RWPE1 (cell line): ENCODE data around the gene PSAP.

Experiments
- CTCF ChIA-PET: fragments of 350-600 bp; sonication (Branson Sonifier 250); formaldehyde crosslinking; extraction: SDS; loops from one replicate; lab custom pipeline; 2021; lab: Yijun Ruan, JAX
- POLR2A ChIA-PET: fragments of 400-600 bp; formaldehyde crosslinking; extraction: SDS; loops from one replicate; lab custom pipeline; 2020; ENCODE audit warnings: antibody characterized with exemption; ENCODE audit not compliant: low non-redundant PET; lab: Yijun Ruan, JAX
- DNase-seq: peaks from one replicate; pipeline ENCODE4 v3.0.0; 2012; ENCODE audit warnings: low spot score
- H3K27ac ChIP-seq: fragments of 450-650 bp; 2 replicates; pipeline ENCODE4 v1.5.1; 2017
- CTCF ChIP-seq: fragments of 450-650 bp; conservative IDR thresholded peaks from 2 replicates; pipeline ENCODE4 v1.5.1; 2017; ENCODE audit warnings: low read depth, mild to moderate bottlenecking

PSAP gene

DNA sequence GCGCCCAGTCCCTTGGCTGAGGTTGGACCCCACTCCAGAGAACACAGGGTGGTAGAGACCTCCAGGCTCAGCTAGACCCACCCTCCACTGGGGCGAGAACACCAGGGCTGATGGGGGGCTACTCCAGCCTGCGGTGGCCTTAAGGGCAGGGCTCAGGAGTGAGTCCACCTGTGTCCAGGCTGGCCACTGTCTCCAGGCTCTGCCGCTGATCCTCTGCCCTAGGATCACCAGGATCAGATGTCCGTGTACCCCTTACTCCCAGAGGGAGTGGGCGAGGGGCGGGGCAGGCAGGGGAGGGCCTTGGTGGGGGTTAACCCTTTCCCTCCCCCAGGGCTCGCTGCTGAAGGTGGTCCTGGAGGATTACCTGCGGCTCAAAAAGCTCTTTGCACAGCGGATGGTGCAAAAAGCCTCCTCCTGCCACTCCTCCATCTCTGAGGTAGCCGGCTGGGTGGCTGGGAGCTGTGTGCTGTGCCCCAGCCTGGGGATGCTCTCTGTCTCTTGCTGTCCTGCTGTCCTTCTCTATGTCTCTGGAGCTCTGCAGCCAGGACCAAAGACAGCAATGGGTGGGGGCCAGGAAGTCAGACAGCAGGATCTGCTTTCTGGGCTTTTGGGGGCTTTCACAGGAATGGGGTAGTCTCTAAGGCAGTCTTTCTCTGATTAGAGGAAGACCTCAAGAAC is 38.0 kb downstream of the PSAP start:
- TF ChIP-seq CTCF, result no peak
- no peak for DNase-seq
- ChIA-PET CTCF (interaction anchor here (0.5 to 1.7 kb wide), 9 partner anchors 18 to 1442 kb away, joined by 3 to 7 read pairs (median 3); partner anchors contain the start of gene SLC29A3), POLR2A (interaction anchor here (1.0 kb wide), 1 partner anchor 27 kb away, joined by 3 read pairs; no protein-coding TSS in a partner anchor)
- peak overlapping the region; percentile 19; the same call in 1 of the 2 replicates for H3K27ac ChIP-seq

GRCh38 chr10:71812016-71812912 is 38.8 kb downstream of the PSAP start:
- ChIA-PET CTCF (interaction anchor here (0.5 to 1.7 kb wide), 19 partner anchors 10 to 1443 kb away, joined by 3 to 7 read pairs (median 3); partner anchors contain the start of gene SLC29A3), POLR2A (interaction anchor here (1.0 kb wide), 1 partner anchor 26 kb away, joined by 3 read pairs; no protein-coding TSS in a partner anchor)
- H3K27ac ChIP-seq, result peak overlapping the region; percentile 19; the same call in 1 of the 2 replicates
- TF ChIP-seq CTCF, result peak; percentile 77
- DNase-seq, result peak; percentile 83

DNA sequence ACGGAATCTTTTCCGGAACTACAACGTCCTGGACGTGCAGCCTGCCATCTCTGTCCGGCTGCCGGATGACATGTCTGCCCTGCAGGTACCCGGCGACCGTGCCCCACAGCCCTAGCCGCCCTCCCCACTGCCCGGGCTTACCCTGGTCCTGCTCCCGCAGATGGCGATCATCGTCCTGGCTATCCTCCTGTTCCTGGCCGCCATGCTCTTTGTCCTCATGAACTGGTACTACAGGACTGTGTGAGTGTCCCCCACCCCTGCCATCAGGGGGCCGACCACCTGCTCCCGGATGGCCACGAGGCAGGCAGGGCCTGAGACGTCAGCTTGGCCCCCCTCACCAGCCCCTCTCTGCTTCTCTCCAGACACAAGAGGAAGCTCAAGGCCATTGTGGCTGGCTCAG is 39.7 kb downstream of the PSAP start:
- CTCF ChIA-PET, result interaction anchor here (0.5 to 1.7 kb wide), 11 partner anchors 11 to 593 kb away, joined by 3 to 6 read pairs (median 3); no protein-coding TSS in a partner anchor

GRCh38 chr10:71810048-71810750 is 40.9 kb downstream of the PSAP start:
- ChIA-PET POLR2A (no interaction called here), CTCF (no interaction called here)
- no peak for DNase-seq
- H3K27ac ChIP-seq, result no peak overlapping the region
- no peak for TF ChIP-seq CTCF

More for the DNA sequence above, 39.7 kb downstream of the PSAP start:
- DNase-seq, result no peak
- TF ChIP-seq CTCF, result no peak
- H3K27ac ChIP-seq, result no peak overlapping the region
- POLR2A ChIA-PET, result interaction anchor here (0.7 kb wide), 1 partner anchor 267 kb away, joined by 3 read pairs; no protein-coding TSS in a partner anchor

DNA sequence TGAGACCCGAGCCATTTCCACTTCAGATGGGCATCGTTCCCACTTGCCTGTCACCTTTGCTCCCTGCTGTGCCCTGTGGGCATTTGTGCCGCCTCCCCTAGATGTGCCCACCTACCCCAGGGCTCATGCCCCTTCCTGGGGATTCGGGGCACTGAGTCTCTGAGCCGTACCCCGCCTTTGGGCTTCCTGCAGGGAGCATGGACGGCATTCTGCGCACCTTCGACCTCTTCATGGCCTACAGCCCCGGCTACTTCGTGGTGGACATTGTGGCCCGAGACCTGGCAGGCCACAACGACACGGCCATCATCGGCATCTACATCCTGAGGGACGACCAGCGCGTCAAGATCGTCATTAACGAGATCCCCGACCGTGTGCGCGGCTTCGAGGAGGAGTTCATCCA is 41.4 kb downstream of the PSAP start:
- ChIA-PET POLR2A (interaction anchor here (0.6 kb wide), 1 partner anchor 94 kb away, joined by 4 read pairs; no protein-coding TSS in a partner anchor), CTCF (no interaction called here)
- no peak for TF ChIP-seq CTCF
- DNase-seq, result no peak
- no peak overlapping the region for H3K27ac ChIP-seq
